Measurements from ENCODE around the gene DEPDC1B.

The DEPDC1B gene

GRCh38 chr5:60699609-60700415 is at the start of gene DEPDC1B:
Gene DEPDC1B (minus strand): TSS chr5:60700166. CDS start chr5:60700093, 73 bp downstream.
- Mint-ChIP-seq H3K4me1 (peaks cover 33% of the 10 kb centered on the region), H3K27me3 (ENCODE audit: low read depth) (peaks cover 9% of the 10 kb centered on the region), H3K4me3 (peak within 1 kb of the TSS; percentile 97 to 100 (median 99)), H3K27ac (peak within 1 kb of the TSS; percentile 94 to 97 (median 96)), H3K36me3 (ENCODE audit: low read depth) (peaks cover 9% of the 10 kb centered on the region), H3K9me3 (no peaks in the 10 kb centered on the region)
- peak; percentile 27 to 49 (median 33) for TF ChIP-seq CTCF (IDR thresholded peaks at IDR 0.05; ENCODE audit: unreplicated experiment in 3 of 3)

- Mint-ChIP-seq H3K27ac (no peak overlapping the region), H3K36me3 (ENCODE audit: low read depth) (peaks cover 7% of the 10 kb centered on the region), H3K9me3 (peaks cover 16% of the 10 kb centered on the region), H3K4me1 (no peaks in the 10 kb centered on the region), H3K27me3 (ENCODE audit: low read depth) (no peaks in the 10 kb centered on the region), H3K4me3 (no peak overlapping the region)
- no peak for TF ChIP-seq CTCF (IDR thresholded peaks at IDR 0.05; ENCODE audit: unreplicated experiment in 3 of 3)
Observed at GRCh38 chr5:60744682-60745081, 44.7 kb upstream of the DEPDC1B start.

DNA sequence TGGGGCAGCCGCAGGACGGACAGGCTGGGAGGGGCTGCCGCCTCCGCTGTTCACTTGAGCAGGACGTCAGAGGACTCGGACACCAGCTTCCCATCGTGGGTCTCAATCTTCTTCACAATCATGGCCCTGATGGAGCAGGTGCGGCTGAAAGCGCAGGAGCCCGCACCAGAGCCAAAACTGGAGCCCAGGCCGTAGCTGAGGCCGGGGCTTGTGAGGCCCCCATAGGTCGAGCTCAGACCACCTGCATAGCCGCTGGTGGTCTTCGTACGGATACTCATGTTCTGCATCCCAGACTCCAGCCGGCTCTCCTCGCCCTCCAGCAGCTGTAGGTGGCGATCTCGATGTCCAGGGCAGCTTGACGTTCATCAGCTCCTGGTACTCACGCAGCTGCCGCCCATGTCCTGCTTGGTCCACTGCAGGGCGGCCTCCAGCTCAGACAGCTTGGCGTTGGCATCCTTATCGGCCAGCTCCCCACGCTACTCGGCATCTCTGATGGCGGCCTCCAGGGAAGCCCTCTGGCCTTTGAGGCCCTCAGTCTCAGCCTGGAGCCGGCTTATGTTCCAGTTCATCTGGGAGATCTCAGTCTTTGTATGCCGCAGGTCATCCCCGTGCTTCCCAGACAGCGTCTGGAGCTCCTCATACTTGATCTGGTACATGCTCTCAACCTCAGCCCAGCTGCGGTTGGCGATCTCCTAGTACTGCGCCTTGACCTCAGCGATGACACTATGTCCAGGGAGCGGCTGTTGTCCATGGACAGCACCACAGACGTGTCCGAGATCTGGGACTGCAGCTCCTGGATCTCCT is 43.7 kb upstream of the DEPDC1B start:
- peaks cover 7% of the 10 kb centered on the region for H3K36me3 Mint-ChIP-seq (ENCODE audit: low read depth)
- no peaks in the 10 kb centered on the region for H3K27me3 Mint-ChIP-seq (ENCODE audit: low read depth)
- no peak overlapping the region for H3K4me3 Mint-ChIP-seq
- H3K4me1 Mint-ChIP-seq, result no peaks in the 10 kb centered on the region
- no peak for TF ChIP-seq CTCF (IDR thresholded peaks at IDR 0.05; ENCODE audit: unreplicated experiment in 3 of 3)
- H3K9me3 Mint-ChIP-seq, result peaks cover 16% of the 10 kb centered on the region
- H3K27ac Mint-ChIP-seq, result no peak overlapping the region

- no peak overlapping the region for H3K27ac Mint-ChIP-seq
Observed at GRCh38 chr5:60740322-60740721, 40.4 kb upstream of the DEPDC1B start.

GRCh38 chr5:60738933-60739332 is 39.0 kb upstream of the DEPDC1B start:
- H3K9me3 Mint-ChIP-seq, result peaks cover 18% of the 10 kb centered on the region
- no peak overlapping the region for H3K4me3 Mint-ChIP-seq

More at GRCh38 chr5:60740322-60740721, 40.4 kb upstream of the DEPDC1B start:
- Mint-ChIP-seq H3K9me3 (peaks cover 18% of the 10 kb centered on the region), H3K27me3 (ENCODE audit: low read depth) (no peaks in the 10 kb centered on the region), H3K4me1 (no peaks in the 10 kb centered on the region), H3K36me3 (ENCODE audit: low read depth) (peaks cover 7% of the 10 kb centered on the region), H3K4me3 (no peak overlapping the region)
- TF ChIP-seq CTCF (IDR thresholded peaks at IDR 0.05; ENCODE audit: unreplicated experiment in 3 of 3), result no peak

More at GRCh38 chr5:60738933-60739332, 39.0 kb upstream of the DEPDC1B start:
- no peak for TF ChIP-seq CTCF (IDR thresholded peaks at IDR 0.05; ENCODE audit: unreplicated experiment in 3 of 3)
- no peaks in the 10 kb centered on the region for H3K27me3 Mint-ChIP-seq (ENCODE audit: low read depth)
- no peaks in the 10 kb centered on the region for H3K4me1 Mint-ChIP-seq
- peaks cover 7% of the 10 kb centered on the region for H3K36me3 Mint-ChIP-seq (ENCODE audit: low read depth)
- no peak overlapping the region for H3K27ac Mint-ChIP-seq

Data from nephron (organoid).